ENCODE results near the gene PCYT1A. TPM values are rescaled to one million over a fixed set of nuclear protein-coding genes. Genes with fewer than 3 reads are reported as not detected.
"Not testable (repeated sequence)": the region's sequence is repeated elsewhere in the genome, so short reads cannot be mapped to it uniquely, and the experiment has no call there.

Gene PCYT1A
- total RNA-seq, 1 donor from 2014 or later, result 66.2 TPM

DNA sequence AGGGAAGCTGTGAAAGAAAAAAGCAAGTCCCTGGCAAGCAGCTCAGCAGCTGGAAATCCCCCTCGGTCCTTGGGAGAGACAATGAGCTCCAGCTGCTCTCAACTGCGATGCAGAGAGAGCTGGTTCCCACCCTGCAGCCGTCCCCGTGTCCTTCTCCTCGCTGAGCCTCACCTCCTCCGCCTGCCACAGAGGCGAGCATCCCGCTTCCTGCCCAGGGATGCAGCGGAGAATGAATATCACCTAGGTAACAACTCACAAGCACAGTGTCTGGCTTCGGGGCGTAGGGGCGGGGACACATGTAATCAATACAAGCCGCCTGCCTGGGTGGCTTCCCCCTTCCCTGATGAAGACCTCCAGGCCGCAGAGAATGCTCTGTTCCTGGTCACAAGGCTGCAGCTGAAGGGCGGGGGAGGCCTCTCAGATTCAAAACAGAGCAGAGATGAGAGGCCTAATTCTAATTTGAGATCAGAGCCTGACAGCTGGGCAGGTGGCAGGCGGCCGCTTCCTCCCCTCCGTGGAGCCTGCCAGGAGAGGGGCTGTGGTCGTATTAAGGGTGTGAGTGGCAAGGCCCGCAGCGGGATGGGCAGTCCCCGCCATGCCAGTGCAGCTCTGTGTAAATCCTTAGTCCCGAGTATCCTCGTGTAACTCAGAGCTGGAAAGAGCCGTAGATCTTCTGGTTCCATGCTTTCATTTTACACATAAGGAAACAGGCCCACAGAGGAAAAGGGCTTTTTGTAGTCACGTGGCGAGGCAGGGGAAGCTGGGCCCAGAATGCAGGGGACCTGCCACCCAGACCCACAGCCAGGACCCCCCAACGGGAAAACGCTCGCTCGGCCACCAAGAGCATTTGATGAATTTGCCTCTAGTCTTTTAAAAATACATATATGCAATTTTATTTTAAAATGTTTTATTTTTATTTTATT lies 100.6 kb downstream of the PCYT1A start:
- H3K36me3 Mint-ChIP-seq (ENCODE audit: unreplicated experiment), result no peaks in the 10 kb centered on the region
- no peaks in the 10 kb centered on the region for H3K9me3 Mint-ChIP-seq (ENCODE audit: unreplicated experiment)
- no peak overlapping the region for H3K27ac Mint-ChIP-seq (ENCODE audit: unreplicated experiment)
- no peak overlapping the region for H3K4me3 Mint-ChIP-seq (ENCODE audit: unreplicated experiment)
- H3K4me1 Mint-ChIP-seq (ENCODE audit: unreplicated experiment), result peaks cover 10% of the 10 kb centered on the region
- H3K27me3 Mint-ChIP-seq (ENCODE audit: unreplicated experiment), result no peaks in the 10 kb centered on the region
- TF ChIP-seq, protein P1, sequence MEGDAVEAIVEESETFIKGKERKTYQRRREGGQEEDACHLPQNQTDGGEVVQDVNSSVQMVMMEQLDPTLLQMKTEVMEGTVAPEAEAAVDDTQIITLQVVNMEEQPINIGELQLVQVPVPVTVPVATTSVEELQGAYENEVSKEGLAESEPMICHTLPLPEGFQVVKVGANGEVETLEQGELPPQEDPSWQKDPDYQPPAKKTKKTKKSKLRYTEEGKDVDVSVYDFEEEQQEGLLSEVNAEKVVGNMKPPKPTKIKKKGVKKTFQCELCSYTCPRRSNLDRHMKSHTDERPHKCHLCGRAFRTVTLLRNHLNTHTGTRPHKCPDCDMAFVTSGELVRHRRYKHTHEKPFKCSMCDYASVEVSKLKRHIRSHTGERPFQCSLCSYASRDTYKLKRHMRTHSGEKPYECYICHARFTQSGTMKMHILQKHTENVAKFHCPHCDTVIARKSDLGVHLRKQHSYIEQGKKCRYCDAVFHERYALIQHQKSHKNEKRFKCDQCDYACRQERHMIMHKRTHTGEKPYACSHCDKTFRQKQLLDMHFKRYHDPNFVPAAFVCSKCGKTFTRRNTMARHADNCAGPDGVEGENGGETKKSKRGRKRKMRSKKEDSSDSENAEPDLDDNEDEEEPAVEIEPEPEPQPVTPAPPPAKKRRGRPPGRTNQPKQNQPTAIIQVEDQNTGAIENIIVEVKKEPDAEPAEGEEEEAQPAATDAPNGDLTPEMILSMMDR (IDR thresholded peaks at IDR 0.05), result no peak
- DNase-seq (ENCODE audit: extremely low spot score, unreplicated experiment), result no peak

GRCh38 chr3:196184881-196185280 lies 102.6 kb downstream of the PCYT1A start:
- no peaks in the 10 kb centered on the region for H3K9me3 Mint-ChIP-seq (ENCODE audit: unreplicated experiment)
- H3K27me3 Mint-ChIP-seq (ENCODE audit: unreplicated experiment), result no peaks in the 10 kb centered on the region
- H3K27ac Mint-ChIP-seq (ENCODE audit: unreplicated experiment), result no peak overlapping the region
- DNase-seq (ENCODE audit: extremely low spot score, unreplicated experiment), result no peak
- no peaks in the 10 kb centered on the region for H3K36me3 Mint-ChIP-seq (ENCODE audit: unreplicated experiment)
- no peak overlapping the region for H3K4me3 Mint-ChIP-seq (ENCODE audit: unreplicated experiment)
- H3K4me1 Mint-ChIP-seq (ENCODE audit: unreplicated experiment), result peaks cover 8% of the 10 kb centered on the region
- TF ChIP-seq, protein P1 (IDR thresholded peaks at IDR 0.05), result no peak

GRCh38 chr3:196184169-196184432 lies 103.4 kb downstream of the PCYT1A start:
- not testable (repeated sequence) for H3K4me3 Mint-ChIP-seq (ENCODE audit: unreplicated experiment); DNase-seq (ENCODE audit: extremely low spot score, unreplicated experiment); H3K9me3 Mint-ChIP-seq (ENCODE audit: unreplicated experiment); H3K27ac Mint-ChIP-seq (ENCODE audit: unreplicated experiment); H3K4me1 Mint-ChIP-seq (ENCODE audit: unreplicated experiment); H3K27me3 Mint-ChIP-seq (ENCODE audit: unreplicated experiment); H3K36me3 Mint-ChIP-seq (ENCODE audit: unreplicated experiment)

- no peaks in the 10 kb centered on the region for H3K36me3 Mint-ChIP-seq (ENCODE audit: unreplicated experiment)
- H3K4me3 Mint-ChIP-seq (ENCODE audit: unreplicated experiment), result no peak overlapping the region
- H3K27me3 Mint-ChIP-seq (ENCODE audit: unreplicated experiment), result no peaks in the 10 kb centered on the region
- H3K27ac Mint-ChIP-seq (ENCODE audit: unreplicated experiment), result no peak overlapping the region
- TF ChIP-seq, protein P1 (IDR thresholded peaks at IDR 0.05), result no peak
- no peaks in the 10 kb centered on the region for H3K4me1 Mint-ChIP-seq (ENCODE audit: unreplicated experiment)
- no peak for DNase-seq (ENCODE audit: extremely low spot score, unreplicated experiment)
- H3K9me3 Mint-ChIP-seq (ENCODE audit: unreplicated experiment), result no peaks in the 10 kb centered on the region
These were observed 106.4 kb downstream of the PCYT1A start for GRCh38 chr3:196181127-196181546.

GRCh38 chr3:196180346-196180745 lies 107.2 kb downstream of the PCYT1A start:
- no peak for DNase-seq (ENCODE audit: extremely low spot score, unreplicated experiment)
- Mint-ChIP-seq H3K9me3 (ENCODE audit: unreplicated experiment) (no peaks in the 10 kb centered on the region), H3K4me1 (ENCODE audit: unreplicated experiment) (no peaks in the 10 kb centered on the region), H3K27ac (ENCODE audit: unreplicated experiment) (no peak overlapping the region), H3K27me3 (ENCODE audit: unreplicated experiment) (no peaks in the 10 kb centered on the region), H3K36me3 (ENCODE audit: unreplicated experiment) (no peaks in the 10 kb centered on the region), H3K4me3 (ENCODE audit: unreplicated experiment) (no peak overlapping the region)
- TF ChIP-seq, protein P1 (IDR thresholded peaks at IDR 0.05), result no peak

Other genes starting within 250 kb of the PCYT1A start
- 80.0 and 84.6 TPM in 2 replicates for gene TFRC, start 205.6 kb downstream of the PCYT1A start, total RNA-seq
- gene ZDHHC19, start 76.3 kb downstream of the PCYT1A start, total RNA-seq, result not detected in 2 replicates
- not detected in 2 replicates for gene SLC51A, start 71.2 kb downstream of the PCYT1A start, total RNA-seq
- 19.5 and 20.9 TPM in 2 replicates for gene DYNLT2B, start 30.5 kb upstream of the PCYT1A start, total RNA-seq
- gene TM4SF19, start 50.7 kb upstream of the PCYT1A start, total RNA-seq, result not detected in 2 replicates
- gene UBXN7, start 144.7 kb upstream of the PCYT1A start, total RNA-seq, result 86.7 and 91.2 TPM in 2 replicates
- gene RNF168, start 216.0 kb upstream of the PCYT1A start, total RNA-seq, result 17.2 and 19.8 TPM in 2 replicates
- gene SMCO1, start 227.6 kb upstream of the PCYT1A start, total RNA-seq, result not detected in 2 replicates

Data from osteocyte (in vitro differentiated cells).